Natural killer cell treated with Interleukin-12 subunit alpha and Interleukin-12 subunit beta and Interleukin-15 and Interleukin-18, amount 100 ng/mL, for 72 hours (primary cell): ENCODE results near the gene UPF2. TPM values are rescaled to one million over a fixed set of nuclear protein-coding genes. Genes with fewer than 3 reads are reported as not detected.
"Not testable (repeated sequence)": the region's sequence is repeated elsewhere in the genome, so short reads cannot be mapped to it uniquely, and the experiment has no call there.

Source experiments
- ATAC-seq, 2 donors: fragments of 150-1000 bp; cut with Tn5 transposase in 1 of 2; sonication (Bioruptor Pico), chemical (Tn5 transposase) in 1 of 2; 2 replicates each; pipeline ENCODE4 v1.10.0; 2021
- DNase-seq: peaks from one replicate; pipeline ENCODE4 v3.0.0; 2022; ENCODE audit warnings: low spot score
- H3K27ac Mint-ChIP-seq, 2 donors: 1 replicate in 1 of 2; 2 replicates in 1 of 2; pipeline ENCODE4 v1.8.0; 2022; ENCODE audit warnings: mixed read lengths in 2 of 2, mild to moderate bottlenecking in 1 of 2, moderate library complexity in 1 of 2
- H3K27me3 Mint-ChIP-seq, 2 donors: 1 replicate in 1 of 2; 2 replicates in 1 of 2; pipeline ENCODE4 v1.8.0; 2022; ENCODE audit warnings: mixed read lengths in 2 of 2
- H3K36me3 Mint-ChIP-seq: one replicate; pipeline ENCODE4 v1.8.0; 2022; ENCODE audit warnings: mixed read lengths
- H3K4me1 Mint-ChIP-seq, 2 donors: 1 replicate in 1 of 2; 2 replicates in 1 of 2; pipeline ENCODE4 v1.8.0; 2022; ENCODE audit warnings: low read depth in 2 of 2, mixed read lengths in 2 of 2, mild to moderate bottlenecking in 1 of 2
- H3K4me3 Mint-ChIP-seq: one replicate; pipeline ENCODE4 v1.8.0; 2022; ENCODE audit warnings: mixed read lengths
- H3K9me3 Mint-ChIP-seq: 2 replicates; pipeline ENCODE4 v1.8.0; 2022; ENCODE audit warnings: mixed read lengths
- total RNA-seq, 2 donors: library from RNA; stranded (reverse); gene quantifications; one replicate each; pipeline ENCODE4 v1.2.3, GENCODE V29; 2022

Gene UPF2
- total RNA-seq, 2 donors from 2014 or later, result 39.6 to 55.1 TPM

DNA sequence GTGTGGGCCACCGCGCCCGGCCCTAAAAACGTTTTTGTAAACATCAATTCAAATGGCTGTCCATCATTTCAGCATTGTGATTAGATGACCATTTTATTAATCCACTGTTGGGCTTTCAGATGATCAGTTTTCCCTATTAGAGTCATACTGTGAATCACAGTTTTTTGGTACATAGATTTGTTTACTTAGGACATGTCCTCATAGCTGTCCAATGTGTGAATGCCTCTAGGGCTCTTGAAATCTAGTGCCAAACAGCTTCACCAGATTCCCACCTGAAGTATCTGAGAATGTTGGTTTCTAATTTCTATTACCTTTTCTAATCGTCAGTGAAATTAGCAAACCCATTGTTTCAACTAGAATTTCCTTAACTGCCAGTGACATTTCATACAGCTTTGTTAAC is 66.8 kb downstream of the UPF2 start:
- Mint-ChIP-seq H3K36me3 (peaks cover 21% of the 10 kb centered on the region), H3K27ac (no peak overlapping the region), H3K4me3 (no peak overlapping the region), H3K27me3 (no peaks in the 10 kb centered on the region), H3K9me3 (no peaks in the 10 kb centered on the region), H3K4me1 (peaks cover 0 to 6% of the 10 kb centered on the region in 2 donors)
- DNase-seq (no peak), ATAC-seq (no peak)

- not testable (repeated sequence) for H3K4me3 Mint-ChIP-seq, H3K4me1 Mint-ChIP-seq, H3K27me3 Mint-ChIP-seq, H3K9me3 Mint-ChIP-seq, ATAC-seq, DNase-seq, H3K27ac Mint-ChIP-seq
- peaks cover 21% of the 10 kb centered on the region for H3K36me3 Mint-ChIP-seq
These were observed 70.1 kb downstream of the UPF2 start for GRCh38 chr10:11972523-11972922.

DNA sequence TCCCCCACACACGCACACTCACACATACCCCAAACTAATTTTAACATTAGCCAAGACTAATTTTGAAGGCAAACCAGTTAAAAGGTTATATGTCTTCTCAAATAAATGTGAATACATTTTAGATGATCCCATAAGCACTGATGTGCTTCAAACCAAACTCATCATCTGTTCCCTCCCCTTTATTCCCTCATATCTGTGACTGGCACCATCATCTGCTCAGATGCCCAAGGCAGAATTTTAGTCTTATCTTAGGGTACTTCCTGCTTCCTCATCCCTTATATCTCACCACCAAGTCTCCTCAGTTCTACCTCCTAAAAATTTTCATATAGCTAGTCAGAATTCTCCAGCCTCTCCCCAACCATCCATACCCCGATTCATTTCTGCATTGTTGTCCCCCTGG is 80.4 kb downstream of the UPF2 start:
- Mint-ChIP-seq H3K4me3 (no peak overlapping the region), H3K9me3 (no peaks in the 10 kb centered on the region), H3K36me3 (peaks cover 47% of the 10 kb centered on the region), H3K27ac (no peak overlapping the region), H3K27me3 (no peaks in the 10 kb centered on the region), H3K4me1 (no peaks in the 10 kb centered on the region)
- DNase-seq (no peak), ATAC-seq (no peak)

DNA sequence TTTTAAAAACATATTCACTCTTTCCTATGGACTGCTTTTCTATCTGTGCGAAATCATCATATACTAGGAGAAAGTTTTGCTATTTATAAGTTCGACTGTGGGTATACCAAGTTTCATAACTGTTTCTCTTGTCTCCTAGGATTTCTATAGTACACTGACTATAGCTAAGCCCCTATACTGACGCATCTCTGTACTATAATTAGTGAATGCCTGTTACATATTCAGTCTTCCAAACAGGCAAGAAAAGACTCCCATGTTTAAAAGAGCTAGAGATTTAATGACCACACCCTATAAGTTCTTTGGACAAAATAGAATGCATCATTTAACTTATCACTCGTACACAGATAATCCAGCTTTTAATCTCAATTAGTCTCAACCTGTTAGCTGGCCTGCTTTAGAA is 80.8 kb downstream of the UPF2 start:
- H3K27ac Mint-ChIP-seq, result no peak overlapping the region
- H3K27me3 Mint-ChIP-seq, result no peaks in the 10 kb centered on the region
- DNase-seq, result no peak
- no peak for ATAC-seq
- H3K4me1 Mint-ChIP-seq, result no peaks in the 10 kb centered on the region
- H3K36me3 Mint-ChIP-seq, result peaks cover 43% of the 10 kb centered on the region
- no peaks in the 10 kb centered on the region for H3K9me3 Mint-ChIP-seq
- no peak overlapping the region for H3K4me3 Mint-ChIP-seq

- ATAC-seq (no peak), DNase-seq (no peak)
- H3K27me3 Mint-ChIP-seq, result no peaks in the 10 kb centered on the region
- H3K36me3 Mint-ChIP-seq, result peaks cover 37% of the 10 kb centered on the region
- no peaks in the 10 kb centered on the region for H3K9me3 Mint-ChIP-seq
- no peak overlapping the region for H3K27ac Mint-ChIP-seq
- no peaks in the 10 kb centered on the region for H3K4me1 Mint-ChIP-seq
- H3K4me3 Mint-ChIP-seq, result no peak overlapping the region
These were observed 82.6 kb downstream of the UPF2 start for GRCh38 chr10:11959966-11960365.

- DNase-seq, result no peak
These were observed 83.7 kb downstream of the UPF2 start for GRCh38 chr10:11958956-11959355.

DNA sequence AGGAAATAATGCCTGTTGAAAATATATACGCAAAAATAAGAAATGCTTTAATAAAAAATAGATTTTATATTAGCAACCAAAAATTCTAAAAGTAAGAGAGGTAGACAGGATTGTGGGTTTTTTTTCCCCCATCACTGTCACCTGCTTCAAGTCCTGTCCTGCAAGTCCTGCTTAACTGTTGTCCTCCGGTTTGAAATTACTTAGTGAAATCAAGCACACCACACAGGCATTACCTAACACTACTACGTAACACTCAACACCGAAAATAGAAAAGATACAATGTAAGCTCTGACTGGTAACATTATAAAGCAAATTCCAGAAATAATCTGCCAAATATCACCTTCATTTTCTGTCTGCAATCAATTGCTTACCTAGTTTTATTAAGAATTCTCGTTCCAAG is 90.9 kb downstream of the UPF2 start:
- no peak for ATAC-seq
- Mint-ChIP-seq H3K4me1 (peaks cover 5 to 6% of the 10 kb centered on the region in 2 donors), H3K27ac (no peak overlapping the region), H3K27me3 (no peaks in the 10 kb centered on the region), H3K9me3 (no peaks in the 10 kb centered on the region), H3K36me3 (peaks cover 14% of the 10 kb centered on the region), H3K4me3 (no peak overlapping the region)
- DNase-seq, result no peak

More at GRCh38 chr10:11958956-11959355, 83.7 kb downstream of the UPF2 start:
- Mint-ChIP-seq H3K27me3 (no peaks in the 10 kb centered on the region), H3K27ac (no peak overlapping the region), H3K4me1 (no peaks in the 10 kb centered on the region), H3K4me3 (no peak overlapping the region), H3K9me3 (no peaks in the 10 kb centered on the region), H3K36me3 (peaks cover 37% of the 10 kb centered on the region)
- ATAC-seq, result no peak

GRCh38 chr10:11950325-11951018 is 92.1 kb downstream of the UPF2 start:
- Mint-ChIP-seq H3K9me3 (no peaks in the 10 kb centered on the region), H3K27me3 (no peaks in the 10 kb centered on the region), H3K4me3 (no peak overlapping the region), H3K4me1 (peaks cover 5 to 6% of the 10 kb centered on the region in 2 donors), H3K36me3 (peaks cover 11% of the 10 kb centered on the region), H3K27ac (no peak overlapping the region)
- DNase-seq (no peak), ATAC-seq (no peak)

DNA sequence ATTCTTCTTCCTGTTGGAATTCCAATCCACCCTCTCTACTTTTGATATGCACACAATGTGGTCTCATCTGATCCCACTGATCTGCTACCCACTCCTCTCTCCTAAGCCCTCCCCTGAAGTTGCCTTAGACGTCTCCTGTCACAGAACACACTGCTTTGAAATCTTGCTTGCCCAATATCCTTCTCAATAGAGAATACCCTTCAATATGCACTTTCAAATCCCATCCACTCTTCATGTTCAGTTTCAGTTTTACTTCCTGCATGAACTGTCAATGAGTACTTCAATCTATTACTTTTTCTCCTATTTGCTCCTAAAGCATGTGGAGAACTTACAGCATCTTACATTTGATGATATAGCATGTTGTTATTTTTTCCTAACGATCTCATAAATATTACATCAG is 93.5 kb downstream of the UPF2 start:
- peaks cover 17% of the 10 kb centered on the region for H3K36me3 Mint-ChIP-seq
- H3K27ac Mint-ChIP-seq, result peak overlapping the region; percentile 9 to 68
- ATAC-seq, result peak in 1 of 2 donors; percentile 57

DNA sequence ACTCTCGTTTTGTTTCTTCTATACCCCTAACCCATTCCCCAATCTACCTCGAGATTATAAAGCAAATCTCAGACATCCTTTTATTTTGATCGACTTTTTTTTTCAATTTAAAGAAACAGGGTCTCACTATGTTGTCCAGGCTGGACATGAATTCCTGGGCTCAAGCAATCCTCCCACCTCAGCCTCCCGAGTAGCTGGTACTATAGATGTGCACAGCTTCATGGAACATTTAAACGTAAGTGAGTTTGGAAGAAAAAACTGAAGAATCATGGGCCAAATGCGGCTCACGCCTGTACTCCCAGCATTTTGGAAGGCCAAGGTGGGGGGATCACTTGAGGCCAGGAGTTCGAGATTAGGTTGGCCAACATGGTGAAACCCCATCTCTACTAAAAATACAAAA is 96.0 kb downstream of the UPF2 start:
- no peak overlapping the region for H3K4me3 Mint-ChIP-seq
- peaks cover 25% of the 10 kb centered on the region for H3K36me3 Mint-ChIP-seq
- H3K4me1 Mint-ChIP-seq, result peaks cover 5 to 6% of the 10 kb centered on the region in 2 donors
- H3K27ac Mint-ChIP-seq, result no peak overlapping the region
- no peak for ATAC-seq
- no peak for DNase-seq
- no peaks in the 10 kb centered on the region for H3K27me3 Mint-ChIP-seq
- no peaks in the 10 kb centered on the region for H3K9me3 Mint-ChIP-seq

More for the DNA sequence above, 93.5 kb downstream of the UPF2 start:
- H3K9me3 Mint-ChIP-seq, result no peaks in the 10 kb centered on the region
- peaks cover 5 to 6% of the 10 kb centered on the region in 2 donors for H3K4me1 Mint-ChIP-seq
- DNase-seq, result no peak
- H3K4me3 Mint-ChIP-seq, result no peak overlapping the region
- H3K27me3 Mint-ChIP-seq, result no peaks in the 10 kb centered on the region

- ATAC-seq (no peak), DNase-seq (no peak)
- H3K27me3 Mint-ChIP-seq, result no peaks in the 10 kb centered on the region
- no peaks in the 10 kb centered on the region for H3K9me3 Mint-ChIP-seq
- H3K4me1 Mint-ChIP-seq, result peaks cover 0 to 3% of the 10 kb centered on the region in 2 donors
- H3K4me3 Mint-ChIP-seq, result no peak overlapping the region
- H3K27ac Mint-ChIP-seq, result no peak overlapping the region
- H3K36me3 Mint-ChIP-seq, result peaks cover 21% of the 10 kb centered on the region
These were observed 106.0 kb downstream of the UPF2 start for GRCh38 chr10:11936389-11937152.

DNA sequence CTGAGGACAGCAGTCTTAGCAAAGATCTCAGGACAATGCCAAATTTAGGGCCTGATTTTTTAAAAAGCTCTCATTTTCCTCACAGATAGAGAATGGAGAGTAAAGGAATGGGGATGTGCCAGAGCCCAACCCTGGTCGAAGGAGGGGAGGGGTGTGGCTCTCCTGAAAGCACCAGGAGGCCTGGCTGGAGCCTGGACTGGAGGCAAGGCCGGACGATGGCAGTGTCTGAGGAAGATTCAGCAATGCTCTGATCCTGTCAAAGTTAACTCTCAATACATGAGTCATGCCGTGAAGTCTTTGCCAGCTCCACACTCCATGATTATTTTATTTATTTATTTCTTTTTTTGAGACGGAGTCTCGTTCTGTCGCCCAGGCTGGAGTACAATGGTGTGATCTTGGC is 108.3 kb downstream of the UPF2 start:
- DNase-seq (no peak), ATAC-seq (no peak)
- Mint-ChIP-seq H3K4me1 (peaks cover 0 to 3% of the 10 kb centered on the region in 2 donors), H3K4me3 (no peak overlapping the region), H3K36me3 (peaks cover 36% of the 10 kb centered on the region), H3K9me3 (no peaks in the 10 kb centered on the region), H3K27me3 (no peaks in the 10 kb centered on the region), H3K27ac (no peak overlapping the region)

GRCh38 chr10:11933577-11934223 is 108.9 kb downstream of the UPF2 start:
- ATAC-seq, result no peak
- no peak for DNase-seq
- Mint-ChIP-seq H3K4me1 (peaks cover 0 to 3% of the 10 kb centered on the region in 2 donors), H3K36me3 (peaks cover 40% of the 10 kb centered on the region), H3K27me3 (no peaks in the 10 kb centered on the region), H3K27ac (no peak overlapping the region), H3K9me3 (no peaks in the 10 kb centered on the region), H3K4me3 (no peak overlapping the region)

DNA sequence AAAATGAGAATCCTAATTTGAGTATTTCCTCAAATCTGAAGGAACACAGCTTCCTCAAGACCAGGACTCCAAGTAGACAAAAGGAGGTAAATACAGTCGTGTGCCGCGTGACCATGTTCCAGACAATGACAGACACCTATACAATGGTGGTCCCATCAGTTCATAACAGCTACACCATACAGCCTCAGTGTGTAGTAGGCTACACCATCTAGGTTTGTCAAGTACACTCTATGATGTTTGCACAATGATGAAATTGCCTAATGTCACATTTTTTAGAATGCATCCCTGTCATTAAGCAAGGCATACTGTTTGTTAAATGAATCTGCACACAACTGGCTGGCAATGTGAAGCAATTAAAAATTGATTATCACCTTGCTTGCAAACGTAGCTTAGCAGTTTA is 111.6 kb downstream of the UPF2 start:
- H3K27ac Mint-ChIP-seq, result no peak overlapping the region

More for the DNA sequence above, 111.6 kb downstream of the UPF2 start:
- Mint-ChIP-seq H3K9me3 (no peaks in the 10 kb centered on the region), H3K4me1 (peaks cover 3 to 4% of the 10 kb centered on the region in 2 donors), H3K36me3 (peaks cover 37% of the 10 kb centered on the region), H3K4me3 (no peak overlapping the region), H3K27me3 (no peaks in the 10 kb centered on the region)
- DNase-seq, result no peak
- no peak for ATAC-seq
